Renal pelvis (tissue), 4 donors: ENCODE data around the gene CAMK1. TPM values are rescaled to one million over a fixed set of nuclear protein-coding genes. Genes with fewer than 3 reads are reported as not detected.

Experiments used
- DNase-seq: peaks from one replicate; pipeline ENCODE4 v3.0.0-alpha.2; 2013
- polyA plus RNA-seq, 3 donors: library from polyadenylated mRNA; unstranded; fragments of 120-200 nt; gene quantifications; one replicate each; pipeline ENCODE4 v1.2.1, GENCODE V29; 2013; ENCODE audit not compliant: insufficient read length in 3 of 3

CAMK1 gene
- polyA plus RNA-seq, 3 donors = 17.5 to 24.1 (median 22.8) TPM

- DNase-seq = no peak
Observed at GRCh38 chr3:9715136-9715535, 54.6 kb downstream of the CAMK1 start.

GRCh38 chr3:9713142-9713541 is 56.6 kb downstream of the CAMK1 start:
- no peak for DNase-seq

DNA sequence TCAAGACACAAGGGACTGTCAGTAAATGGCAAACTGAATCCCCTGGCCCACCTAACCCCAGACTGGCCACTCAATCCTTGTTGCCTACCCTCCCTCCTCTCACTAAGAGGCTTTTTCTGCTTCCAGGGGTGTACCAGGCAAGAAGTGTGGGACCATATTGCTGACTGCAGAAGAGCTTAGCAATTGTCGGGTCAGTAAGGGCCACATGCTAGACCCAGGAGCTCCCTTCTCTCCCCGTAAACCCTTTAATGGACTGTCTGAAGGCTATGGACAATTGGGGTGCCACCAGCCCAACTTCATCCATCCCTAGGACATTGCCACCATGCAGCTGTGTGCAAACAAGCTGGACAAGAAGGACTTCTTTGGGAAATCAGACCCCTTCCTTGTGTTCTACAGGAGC is 57.3 kb downstream of the CAMK1 start:
- no peak for DNase-seq

- DNase-seq = no peak
Observed at GRCh38 chr3:9710174-9710739, 59.5 kb downstream of the CAMK1 start.

Other genes with a start within 250 kb of the CAMK1 start
- under 1 TPM; 0.04 to 0.09 (median 0.06) TPM for gene LHFPL4, start 216.1 kb downstream of the CAMK1 start, polyA plus RNA-seq
- 10 to 100 TPM; 32.1 to 41.7 (median 37.8) TPM for gene MTMR14, start 120.4 kb downstream of the CAMK1 start, polyA plus RNA-seq
- gene CPNE9, start 66.1 kb downstream of the CAMK1 start, polyA plus RNA-seq = under 1 TPM; 0.10 to 0.27 (median 0.10) TPM
- 10 to 100 TPM; 20.9 to 24.6 (median 21.3) TPM for gene BRPF1, start 38.2 kb downstream of the CAMK1 start, polyA plus RNA-seq
- gene OGG1, start 20.0 kb downstream of the CAMK1 start, polyA plus RNA-seq = 10 to 100 TPM; 63.7 to 84.8 (median 69.5) TPM
- 10 to 100 TPM; 69.4 to 79.8 (median 77.7) TPM for gene TADA3, start 22.5 kb upstream of the CAMK1 start, polyA plus RNA-seq
- 100 to 1,000 TPM; 122 to 140 (median 133) TPM for gene ARPC4, start 23.1 kb upstream of the CAMK1 start, polyA plus RNA-seq
- gene TTLL3, start 40.3 kb upstream of the CAMK1 start, polyA plus RNA-seq = 10 to 100 TPM; 37.7 to 93.8 (median 83.2) TPM
- gene RPUSD3, start 74.1 kb upstream of the CAMK1 start, polyA plus RNA-seq = 10 to 100 TPM; 37.0 to 40.4 (median 39.2) TPM
- gene CIDEC, start 110.3 kb upstream of the CAMK1 start, polyA plus RNA-seq = under 1 TPM in 1 of 3 donors, not detected in 2; 0.19 TPM
- 10 to 100 TPM; 44.5 to 49.8 (median 46.7) TPM for gene JAGN1, start 120.7 kb upstream of the CAMK1 start, polyA plus RNA-seq
- gene IL17RE, start 132.9 kb upstream of the CAMK1 start, polyA plus RNA-seq = 10 to 100 TPM; 11.2 to 17.0 (median 15.5) TPM
- gene IL17RC, start 147.2 kb upstream of the CAMK1 start, polyA plus RNA-seq = 10 to 100 TPM; 32.8 to 44.8 (median 39.9) TPM
- 10 to 100 TPM; 53.1 to 78.9 (median 74.6) TPM for gene CRELD1, start 163.9 kb upstream of the CAMK1 start, polyA plus RNA-seq
- 1 to 10 TPM; 4.3 to 5.8 (median 4.8) TPM for gene PRRT3, start 182.5 kb upstream of the CAMK1 start, polyA plus RNA-seq
- 10 to 100 TPM; 79.1 to 90.1 (median 86.2) TPM for gene EMC3, start 216.9 kb upstream of the CAMK1 start, polyA plus RNA-seq